ENCODE measurements around the gene CBR4.
"Not testable (repeated sequence)": the region's sequence is repeated elsewhere in the genome, so short reads cannot be mapped to it uniquely, and the experiment has no call there.

The CBR4 gene

DNA sequence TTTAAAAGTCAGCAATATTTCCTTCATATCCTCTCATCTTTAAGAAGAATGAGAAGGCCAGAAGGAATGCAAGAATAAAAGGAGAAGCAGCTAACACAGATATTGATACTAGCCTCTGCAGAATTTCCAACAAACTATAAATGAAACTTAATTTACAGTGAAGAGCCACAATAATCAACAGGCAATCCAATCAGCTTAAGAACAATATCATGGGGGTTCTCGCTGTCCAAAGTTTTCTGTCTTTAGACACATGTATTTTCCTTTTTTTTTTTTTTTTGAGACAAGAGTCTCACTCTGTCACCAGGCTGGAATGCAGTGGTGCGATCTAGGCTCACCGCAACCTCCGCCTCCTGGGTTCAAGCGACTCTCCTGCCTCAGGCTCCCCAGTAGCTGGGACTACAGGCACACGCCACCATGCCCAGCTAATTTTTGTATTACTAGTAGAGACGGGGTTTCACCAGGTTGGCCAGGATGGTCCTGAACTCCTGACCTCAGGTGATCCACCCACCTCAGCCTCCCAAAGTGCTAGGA is 17.0 kb downstream of the CBR4 start:
- DNase-seq = not testable (repeated sequence)

- DNase-seq = no peak
These were observed 28.1 kb downstream of the CBR4 start for GRCh38 chr4:168981942-168982341.

DNA sequence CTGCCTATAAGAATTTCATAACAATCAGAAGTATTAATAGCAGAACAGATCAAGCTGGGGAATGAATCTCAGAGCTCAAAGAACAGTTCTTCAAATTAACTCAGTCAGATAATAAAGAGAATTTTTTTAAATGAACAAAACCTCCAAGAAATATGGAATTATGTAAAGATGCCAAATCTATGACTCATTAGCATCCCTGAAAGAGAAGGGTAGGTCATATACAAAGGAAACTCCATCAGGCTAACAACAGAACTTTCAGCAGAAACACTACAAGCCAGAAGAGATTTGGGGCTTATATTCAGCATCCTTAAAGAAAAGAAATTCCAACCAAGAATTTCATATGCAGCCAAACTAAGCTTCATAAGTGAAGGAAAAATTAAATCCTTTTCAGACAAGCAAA is 28.6 kb downstream of the CBR4 start:
- DNase-seq = no peak

- DNase-seq = no peak
These were observed 30.7 kb downstream of the CBR4 start for GRCh38 chr4:168979338-168979737.

GRCh38 chr4:168978001-168978700 is 31.9 kb downstream of the CBR4 start:
- DNase-seq = no peak

GRCh38 chr4:168972596-168972995 is 37.5 kb downstream of the CBR4 start:
- DNase-seq = no peak

- no peak for DNase-seq
These were observed 49.3 kb downstream of the CBR4 start for GRCh38 chr4:168960716-168961115.

DNA sequence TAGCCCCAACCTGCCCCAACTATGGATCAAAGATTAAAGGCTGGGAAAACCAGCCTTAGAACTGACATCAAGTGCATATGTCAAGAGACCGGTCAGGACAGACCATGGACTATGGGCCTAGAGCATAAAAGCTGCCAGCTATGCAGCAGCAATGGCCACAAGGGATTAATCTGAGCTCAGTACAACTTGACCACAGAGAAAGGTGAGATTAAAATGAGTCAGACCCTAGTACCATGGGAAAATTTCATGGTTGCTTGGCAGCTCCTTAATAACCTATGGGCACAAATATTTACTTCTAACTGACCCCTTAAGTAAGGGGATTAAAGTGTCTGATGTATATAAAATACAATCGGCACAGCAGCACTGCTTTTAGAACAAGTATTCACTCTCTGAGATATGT is 54.4 kb downstream of the CBR4 start:
- DNase-seq = no peak

- not testable (repeated sequence) for DNase-seq
These were observed 57.2 kb downstream of the CBR4 start for GRCh38 chr4:168952821-168953246.

DNA sequence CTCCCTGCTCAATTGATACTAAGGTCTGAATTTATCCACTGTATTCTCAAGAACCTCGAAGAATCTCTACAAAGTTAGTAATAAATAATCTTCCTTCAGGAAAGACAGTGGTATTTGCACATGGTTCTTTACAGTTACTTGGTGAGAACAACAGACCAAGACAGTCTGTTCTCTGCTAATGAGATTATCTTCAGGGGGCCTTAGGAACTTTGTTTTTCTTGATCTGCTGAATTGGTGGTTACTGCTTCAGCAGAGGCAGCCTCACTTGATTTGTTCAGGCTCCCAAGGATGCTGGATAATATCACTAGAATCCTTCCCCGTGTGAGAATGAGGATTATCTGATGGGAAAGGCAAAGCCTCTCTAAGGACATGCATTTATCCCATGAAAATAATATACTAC is 64.8 kb downstream of the CBR4 start:
- no peak for DNase-seq

GRCh38 chr4:168942985-168943384 is 67.1 kb downstream of the CBR4 start:
- no peak for DNase-seq

All from NCI-H1048 (cell line).